ENCODE data around the gene ZFHX3.

DNA sequence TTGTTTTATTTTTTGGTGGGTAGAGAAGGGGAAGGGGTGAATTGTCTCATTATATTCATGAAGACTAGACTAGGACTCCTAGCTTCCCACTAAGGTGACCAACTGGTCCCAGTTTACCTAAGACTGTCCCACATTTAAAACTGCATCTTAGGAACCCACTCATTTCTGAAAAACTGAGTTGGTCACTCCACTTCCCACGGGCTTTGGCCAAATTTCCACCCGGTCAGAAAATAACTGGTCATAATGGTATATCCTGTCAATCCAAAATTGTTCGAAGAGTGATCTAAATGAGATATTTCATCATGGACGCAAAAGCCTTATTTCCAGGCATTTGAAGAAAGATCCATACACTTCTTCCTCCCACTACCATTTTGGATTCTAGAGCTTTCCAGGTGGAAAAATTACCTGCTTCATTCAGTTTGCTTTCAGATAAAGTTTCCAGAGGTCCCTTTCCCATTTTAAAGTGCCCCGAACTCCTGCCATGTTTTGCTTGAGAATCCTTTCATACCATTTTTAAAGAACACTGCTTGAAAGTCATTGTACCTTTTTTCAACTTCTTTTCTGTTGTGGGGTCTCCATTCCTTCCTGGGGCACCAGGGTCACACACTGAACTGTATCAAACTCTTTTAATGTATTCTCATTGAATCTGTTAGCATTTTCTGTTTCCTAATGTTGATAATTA, 21.8 kb upstream of the ZFHX3 start:
- TF ChIP-seq, protein P1, sequence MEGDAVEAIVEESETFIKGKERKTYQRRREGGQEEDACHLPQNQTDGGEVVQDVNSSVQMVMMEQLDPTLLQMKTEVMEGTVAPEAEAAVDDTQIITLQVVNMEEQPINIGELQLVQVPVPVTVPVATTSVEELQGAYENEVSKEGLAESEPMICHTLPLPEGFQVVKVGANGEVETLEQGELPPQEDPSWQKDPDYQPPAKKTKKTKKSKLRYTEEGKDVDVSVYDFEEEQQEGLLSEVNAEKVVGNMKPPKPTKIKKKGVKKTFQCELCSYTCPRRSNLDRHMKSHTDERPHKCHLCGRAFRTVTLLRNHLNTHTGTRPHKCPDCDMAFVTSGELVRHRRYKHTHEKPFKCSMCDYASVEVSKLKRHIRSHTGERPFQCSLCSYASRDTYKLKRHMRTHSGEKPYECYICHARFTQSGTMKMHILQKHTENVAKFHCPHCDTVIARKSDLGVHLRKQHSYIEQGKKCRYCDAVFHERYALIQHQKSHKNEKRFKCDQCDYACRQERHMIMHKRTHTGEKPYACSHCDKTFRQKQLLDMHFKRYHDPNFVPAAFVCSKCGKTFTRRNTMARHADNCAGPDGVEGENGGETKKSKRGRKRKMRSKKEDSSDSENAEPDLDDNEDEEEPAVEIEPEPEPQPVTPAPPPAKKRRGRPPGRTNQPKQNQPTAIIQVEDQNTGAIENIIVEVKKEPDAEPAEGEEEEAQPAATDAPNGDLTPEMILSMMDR (IDR thresholded peaks at IDR 0.05), result no peak
- TF ChIP-seq POLR2A (IDR thresholded peaks at IDR 0.05), result no peak

Data from right lobe of liver (tissue), 4 donors.